ENCODE data around the gene AMBRA1.

The AMBRA1 gene

DNA sequence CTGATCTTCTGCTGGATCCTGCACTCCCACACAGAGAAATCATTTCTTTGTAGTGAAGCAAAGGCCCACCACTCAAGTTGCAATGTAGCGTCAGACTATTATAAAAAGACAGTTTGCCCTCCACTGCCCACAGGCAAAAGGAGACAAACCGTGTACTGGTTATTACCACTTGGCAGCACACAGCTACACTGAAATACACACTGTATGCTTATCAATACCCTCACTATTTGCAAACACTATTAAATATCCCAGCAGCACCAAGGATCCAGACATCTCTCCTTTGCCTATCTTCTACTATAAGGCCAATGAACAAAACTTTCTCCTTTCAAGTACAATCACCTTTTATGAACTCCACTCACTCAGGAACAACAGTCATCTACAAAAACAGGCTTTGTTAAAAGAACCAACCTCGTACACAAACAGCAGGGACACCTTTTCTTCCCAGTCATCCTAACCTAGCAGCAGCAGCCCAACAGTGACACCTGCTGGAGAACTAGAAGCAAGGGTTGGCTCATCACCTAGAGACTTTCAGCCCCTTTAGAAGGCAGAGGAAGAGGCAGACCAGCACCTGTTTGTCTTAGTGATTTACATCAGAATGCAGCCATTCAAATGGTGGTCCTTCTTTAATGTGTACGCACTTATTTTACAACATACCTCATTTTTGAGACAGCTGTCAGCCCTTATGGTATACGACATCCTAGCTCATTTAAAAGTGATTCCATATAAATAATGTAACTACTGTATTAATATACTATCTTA, 56.1 kb downstream of the AMBRA1 start:
- peak; percentile 72 for DNase-seq (ENCODE audit: low read depth, low spot score)
- in situ Hi-C loops (cut with HindIII; ENCODE audit: low sequenced_read_pairs): no loop called here
- peak; percentile 97 for TF ChIP-seq CTCF (IDR thresholded peaks at IDR 0.05; ENCODE audit: low read depth, low read length)
- H3K4me3 ChIP-seq (ENCODE audit: low read depth, low read length): no peak overlapping the region

GRCh38 chr11:46537121-46537520, 56.7 kb downstream of the AMBRA1 start:
- H3K4me3 ChIP-seq (ENCODE audit: low read depth, low read length): no peak overlapping the region
- DNase-seq (ENCODE audit: low read depth, low spot score): peak; percentile 12
- in situ Hi-C loops (cut with HindIII; ENCODE audit: low sequenced_read_pairs): no loop called here
- TF ChIP-seq CTCF (IDR thresholded peaks at IDR 0.05; ENCODE audit: low read depth, low read length): peak; percentile 30

GRCh38 chr11:46535688-46536087, 58.1 kb downstream of the AMBRA1 start:
- no peak overlapping the region for H3K4me3 ChIP-seq (ENCODE audit: low read depth, low read length)
- DNase-seq (ENCODE audit: low read depth, low spot score): no peak
- in situ Hi-C loops (cut with HindIII; ENCODE audit: low sequenced_read_pairs): no loop called here
- TF ChIP-seq CTCF (IDR thresholded peaks at IDR 0.05; ENCODE audit: low read depth, low read length): no peak

- in situ Hi-C loops (cut with HindIII; ENCODE audit: low sequenced_read_pairs): no loop called here
- DNase-seq (ENCODE audit: low read depth, low spot score): no peak
- H3K4me3 ChIP-seq (ENCODE audit: low read depth, low read length): no peak overlapping the region
- TF ChIP-seq CTCF (IDR thresholded peaks at IDR 0.05; ENCODE audit: low read depth, low read length): no peak
These were observed 59.1 kb downstream of the AMBRA1 start for GRCh38 chr11:46534711-46535110.

- no peak for TF ChIP-seq CTCF (IDR thresholded peaks at IDR 0.05; ENCODE audit: low read depth, low read length)
- H3K4me3 ChIP-seq (ENCODE audit: low read depth, low read length): no peak overlapping the region
- in situ Hi-C loops (cut with HindIII; ENCODE audit: low sequenced_read_pairs): no loop called here
- DNase-seq (ENCODE audit: low read depth, low spot score): no peak
These were observed 60.3 kb downstream of the AMBRA1 start for GRCh38 chr11:46533396-46534100.

- no peak for DNase-seq (ENCODE audit: low read depth, low spot score)
- in situ Hi-C loops (cut with HindIII; ENCODE audit: low sequenced_read_pairs): no loop called here
These were observed 63.8 kb downstream of the AMBRA1 start for GRCh38 chr11:46529928-46530574.

More at GRCh38 chr11:46529928-46530574, 63.8 kb downstream of the AMBRA1 start:
- no peak for TF ChIP-seq CTCF (IDR thresholded peaks at IDR 0.05; ENCODE audit: low read depth, low read length)
- no peak overlapping the region for H3K4me3 ChIP-seq (ENCODE audit: low read depth, low read length)
